ENCODE results near the gene TMEM107.
A peak's percentile ranks its signal among the peaks of the same experiment; 100 is the strongest.

Gene TMEM107

GRCh38 chr17:8189711-8190477, 13.7 kb upstream of the TMEM107 start, which contains the start of gene BORCS6 (continued):
- TF ChIP-seq ZNF837 (tag by site-specific recombination; IDR thresholded peaks at IDR 0.05) (no peak), YY1 (tag by site-specific recombination; IDR thresholded peaks at IDR 0.05) (peak; percentile 59; the same call in 1 of the 2 replicates), SCRT1 (tag by site-specific recombination; IDR thresholded peaks at IDR 0.05; ENCODE audit: borderline replicate concordance) (no peak), ZNF626 (tag by site-specific recombination; IDR thresholded peaks at IDR 0.05) (no peak), GLI2 (tag by site-specific recombination; IDR thresholded peaks at IDR 0.05; ENCODE audit: borderline replicate concordance, low read depth) (no peak), ZNF555 (tag by site-specific recombination; conservative IDR thresholded peaks at IDR 0.05) (no peak), ZNF747 (tag by site-specific recombination; IDR thresholded peaks at IDR 0.05) (no peak), BCL6B (tag by site-specific recombination; IDR thresholded peaks at IDR 0.05) (no peak), ZNF76 (tag by site-specific recombination; IDR thresholded peaks at IDR 0.05; ENCODE audit: borderline replicate concordance, low read depth) (no peak; the same call in 1 of the 2 replicates), ZNF16 (tag by site-specific recombination; IDR thresholded peaks at IDR 0.05; ENCODE audit: low read depth) (no peak), ZNF501 (tag by site-specific recombination; IDR thresholded peaks at IDR 0.05) (peak; percentile 70; the same call in 1 of the 2 replicates), ZNF660 (tag by site-specific recombination; IDR thresholded peaks at IDR 0.05) (peak; percentile 23; the same call in 1 of the 2 replicates), ZNF701 (tag by site-specific recombination; IDR thresholded peaks at IDR 0.05) (no peak), ZNF548 (tag by site-specific recombination; IDR thresholded peaks at IDR 0.05) (no peak), KLF1 (tag by site-specific recombination; IDR thresholded peaks at IDR 0.05) (peak; percentile 29; the same call in 1 of the 2 replicates), AEBP2 (tag by site-specific recombination; IDR thresholded peaks at IDR 0.05; ENCODE audit: borderline replicate concordance) (no peak), ZNF571 (tag by site-specific recombination; IDR thresholded peaks at IDR 0.05) (no peak), ZNF324 (tag by site-specific recombination; IDR thresholded peaks at IDR 0.05) (0 out of 2 replicates have a peak, but pooled peaks have one; percentile 50), ZNF843 (tag by site-specific recombination; IDR thresholded peaks at IDR 0.05) (no peak), ZNF157 (tag by site-specific recombination; IDR thresholded peaks at IDR 0.05) (no peak), ZNF561 (tag by site-specific recombination; IDR thresholded peaks at IDR 0.05; ENCODE audit: borderline replicate concordance) (peak; percentile 86), BCL11A (tag by site-specific recombination; IDR thresholded peaks at IDR 0.05; ENCODE audit: low read depth) (peak; percentile 69; the same call in 1 of the 2 replicates), KLF9 (tag by site-specific recombination; IDR thresholded peaks at IDR 0.05; ENCODE audit: low read depth) (no peak), ZNF670 (tag by site-specific recombination; IDR thresholded peaks at IDR 0.05; ENCODE audit: low read depth) (no peak), ZNF830 (tag by site-specific recombination; IDR thresholded peaks at IDR 0.05; ENCODE audit: low read depth) (no peak), REST (tag by site-specific recombination; IDR thresholded peaks at IDR 0.05) (no peak), KLF8 (tag by site-specific recombination; IDR thresholded peaks at IDR 0.05) (peak; percentile 80), ZNF184 (tag by site-specific recombination; IDR thresholded peaks at IDR 0.05) (no peak), ZNF112 (tag by site-specific recombination; IDR thresholded peaks at IDR 0.05) (no peak)
